HG03565 (cell line): ENCODE measurements around the gene KRT35.

Experiments used
- ATAC-seq: cut with Tn5 transposase; IDR thresholded peaks from one replicate; pipeline ENCODE4 v1.9.1; 2021; ENCODE audit warnings: mild to moderate bottlenecking, moderate library complexity; ENCODE audit not compliant: unreplicated experiment

KRT35 gene

DNA sequence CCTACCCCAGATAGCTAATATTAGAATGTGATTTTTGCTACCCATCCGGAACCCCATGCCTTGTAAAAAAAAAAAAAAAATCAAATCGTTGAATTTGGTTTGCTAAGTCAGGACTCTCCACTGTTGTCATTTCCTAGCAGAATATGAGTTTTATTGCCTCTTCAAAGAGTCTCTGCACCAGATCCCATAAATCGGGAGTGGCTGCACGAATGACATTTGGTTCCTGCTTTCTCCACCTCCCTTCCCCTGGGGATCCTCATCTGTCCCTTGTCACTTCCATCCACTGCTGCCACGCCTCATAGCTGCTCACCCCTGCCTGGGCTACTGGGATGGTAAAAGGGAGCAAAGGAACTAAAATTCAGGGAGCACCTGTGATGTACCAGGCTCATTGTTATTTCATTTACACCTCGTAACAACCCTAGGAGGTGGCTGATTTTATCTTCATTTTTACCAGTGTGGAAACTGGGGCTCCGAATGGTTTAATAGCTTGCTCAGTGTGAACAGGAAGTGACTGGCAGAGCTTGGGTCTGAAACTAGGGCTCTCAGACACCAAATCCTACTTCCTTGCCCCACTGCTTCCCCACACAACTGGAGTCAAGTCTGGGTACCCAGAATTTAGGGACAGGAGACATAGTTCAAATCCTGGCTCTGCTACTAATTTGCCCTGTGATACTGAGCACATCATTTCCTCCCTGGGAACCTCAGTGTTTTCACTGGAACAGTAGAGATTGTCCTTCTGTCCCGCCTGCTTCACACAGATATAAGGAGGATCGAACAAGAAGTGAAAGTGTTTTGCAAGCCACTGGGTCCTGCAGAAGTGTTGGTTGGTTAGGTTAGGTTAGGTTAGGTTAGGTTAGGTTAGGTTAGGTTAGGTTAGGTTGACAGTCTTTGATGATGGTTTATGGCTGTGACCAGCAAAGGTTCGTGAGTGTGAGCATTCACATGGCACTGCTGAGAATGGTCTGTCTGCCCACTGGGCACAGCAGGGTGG, 9.3 kb upstream of the KRT35 start:
- ATAC-seq = no peak

DNA sequence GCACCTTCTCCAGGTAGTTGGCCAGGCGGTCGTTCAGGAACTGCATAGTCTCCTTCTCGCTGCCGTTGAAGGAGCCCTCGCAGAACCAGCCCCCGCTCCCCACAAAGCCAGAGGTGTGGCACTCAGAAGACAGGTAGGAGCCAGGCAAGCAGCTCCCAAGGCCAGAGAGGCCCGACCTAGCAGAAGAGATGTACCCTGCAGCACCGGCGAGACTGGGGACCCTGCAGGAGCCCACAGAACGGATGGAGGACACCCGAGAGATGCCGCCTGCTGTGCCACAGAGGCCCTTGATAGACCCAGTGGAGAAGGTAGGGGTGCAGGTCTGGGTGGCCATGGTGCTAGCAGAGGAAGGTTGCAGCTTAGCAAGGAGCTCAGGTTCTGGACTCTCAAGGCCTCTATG, 8.6 kb upstream of the KRT35 start, which contains the start of gene KRT36:
Gene KRT36, minus strand, starts transcription at position 380 of the 400 bp plus-strand sequence. Its CDS starts 46 bp downstream, at position 334.
- no peak for ATAC-seq

DNA sequence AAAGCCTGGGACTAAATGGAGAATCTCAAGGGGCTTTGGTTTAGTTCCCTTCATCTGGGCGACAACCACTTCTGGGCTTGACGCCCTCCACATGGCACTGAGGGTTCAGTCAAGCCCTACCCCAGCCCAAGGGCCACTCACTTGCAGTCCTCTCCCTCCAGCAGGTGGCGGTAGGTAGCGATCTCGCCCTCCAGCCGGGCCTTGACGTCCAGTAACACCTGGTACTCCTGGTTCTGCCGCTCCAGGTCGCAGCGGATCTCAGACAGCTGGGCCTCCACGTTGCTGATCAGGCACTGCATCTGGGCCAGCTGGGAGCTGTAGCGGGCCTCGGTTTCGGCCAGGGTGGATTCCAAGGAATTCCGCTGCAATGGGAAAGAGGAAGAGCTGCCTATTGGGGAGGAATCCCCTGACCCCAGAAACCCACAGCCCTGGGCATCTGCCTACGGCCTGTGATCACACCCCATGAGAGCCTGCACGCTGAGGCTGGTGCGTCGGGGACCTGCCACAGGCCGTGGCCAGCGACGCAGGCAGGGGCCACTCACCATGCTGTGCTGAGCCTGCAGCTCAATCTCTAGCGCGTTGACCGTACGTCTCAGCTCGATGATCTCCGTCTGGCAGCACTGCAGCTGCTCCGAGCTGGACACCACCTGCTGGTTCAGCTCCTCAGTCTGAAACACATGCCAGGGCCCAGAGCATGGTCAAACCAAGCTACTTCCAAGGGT, 6.0 kb upstream of the KRT35 start:
- ATAC-seq = no peak

DNA sequence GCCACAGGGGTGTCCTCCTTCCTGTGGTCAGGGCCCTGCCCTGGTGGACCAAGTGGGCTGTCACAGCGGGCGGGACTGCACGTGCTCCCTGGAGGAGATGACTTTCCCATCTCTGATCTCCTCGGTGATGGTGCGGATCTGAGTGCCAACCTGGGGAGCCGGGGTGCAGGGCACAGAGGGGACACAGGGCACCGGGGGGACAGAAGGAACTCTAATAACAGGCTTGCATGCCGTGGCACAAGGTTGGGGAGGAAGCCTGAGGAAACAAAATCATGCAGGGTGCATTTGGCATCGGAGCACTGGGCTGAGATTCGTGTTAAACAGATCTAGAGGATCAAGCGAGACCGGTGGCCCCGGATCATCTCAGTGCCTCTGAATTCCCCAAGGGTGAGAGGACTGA, 5.4 kb upstream of the KRT35 start:
- no peak for ATAC-seq

DNA sequence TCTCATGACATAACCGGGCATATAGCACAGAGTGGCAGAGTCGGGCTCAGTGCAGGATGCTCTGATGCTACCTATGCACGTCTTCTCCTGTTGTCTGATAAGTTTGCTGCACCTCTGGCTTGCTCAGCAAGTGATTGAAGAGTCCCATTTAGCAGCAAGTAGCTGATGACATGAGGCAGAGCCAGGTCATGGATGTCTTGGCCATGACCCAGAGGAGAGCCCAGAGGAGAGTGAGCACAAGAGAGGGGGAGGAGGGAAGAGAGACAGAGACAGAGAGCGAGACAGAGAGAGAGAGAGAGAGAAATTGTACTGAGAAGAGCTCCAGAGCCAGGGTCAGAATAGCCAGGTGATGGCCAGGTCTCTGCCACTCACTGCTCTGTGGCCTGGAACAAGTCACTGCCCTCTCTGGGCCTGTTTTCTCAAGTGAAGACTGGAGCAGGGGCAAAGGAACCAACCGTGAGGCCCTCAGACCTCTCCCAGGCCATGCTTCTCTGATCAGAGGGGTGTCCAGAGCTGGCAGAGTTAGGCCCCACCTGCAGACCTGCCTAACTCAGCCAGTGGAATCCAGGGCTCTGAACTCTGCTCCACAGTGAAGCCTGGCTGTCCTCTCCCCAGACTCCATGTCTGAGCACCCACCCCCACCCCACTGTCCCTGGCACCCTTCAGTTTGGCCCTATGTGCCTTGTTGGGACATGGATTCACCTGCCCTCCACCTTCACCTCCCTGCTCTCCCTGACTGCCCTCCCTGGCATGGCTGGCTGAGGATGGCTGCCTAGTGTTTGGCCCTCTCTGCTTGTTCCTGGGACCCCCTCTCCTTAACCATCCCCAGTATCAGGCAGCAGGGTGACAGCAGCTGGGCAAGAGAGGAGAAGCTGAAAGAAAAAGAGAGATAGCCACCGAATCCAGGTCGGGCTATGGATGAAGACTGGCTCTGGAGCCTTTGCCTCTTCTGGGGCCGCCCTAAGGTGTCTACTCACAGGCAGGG, 4.3 kb upstream of the KRT35 start:
- ATAC-seq = no peak

DNA sequence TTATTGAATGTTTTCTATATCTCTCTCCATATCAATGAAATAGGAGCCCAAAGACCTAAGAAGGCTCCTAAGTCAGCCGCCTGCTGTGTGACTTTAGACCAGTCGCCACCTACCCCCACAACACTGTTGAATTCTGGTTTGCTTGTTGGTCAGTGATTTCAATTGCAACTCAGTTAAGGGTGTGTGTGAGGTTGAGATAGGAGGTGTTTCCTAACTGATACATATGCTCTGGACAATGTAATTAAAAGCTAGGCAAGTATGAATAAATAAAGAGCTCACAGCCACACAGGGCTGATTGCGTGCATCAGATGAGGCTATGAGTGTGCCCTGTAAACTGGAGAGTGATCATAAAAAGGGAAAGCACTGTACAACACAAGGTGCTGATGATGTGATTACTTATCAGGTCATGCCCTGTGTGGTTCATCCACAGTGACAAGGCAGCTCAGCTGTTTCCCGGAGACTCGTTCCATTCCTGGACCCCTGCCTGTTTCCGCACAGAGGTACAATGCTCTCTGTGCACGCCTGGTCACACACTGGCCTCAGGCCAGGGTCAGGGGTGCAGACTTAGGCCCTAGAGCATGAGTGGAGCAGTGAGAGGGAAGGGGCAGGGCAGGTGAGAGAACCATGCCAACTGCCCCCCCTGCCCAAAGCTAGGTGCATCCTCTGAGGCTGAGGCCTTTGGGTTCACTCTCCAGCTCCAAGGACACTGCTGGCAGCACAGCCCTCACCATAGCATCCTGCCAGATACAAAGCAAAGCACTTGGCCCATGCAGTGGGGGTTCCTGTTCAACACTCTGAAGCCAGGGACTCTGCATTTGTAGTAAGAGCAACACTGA, 3.3 kb upstream of the KRT35 start:
- ATAC-seq = no peak

DNA sequence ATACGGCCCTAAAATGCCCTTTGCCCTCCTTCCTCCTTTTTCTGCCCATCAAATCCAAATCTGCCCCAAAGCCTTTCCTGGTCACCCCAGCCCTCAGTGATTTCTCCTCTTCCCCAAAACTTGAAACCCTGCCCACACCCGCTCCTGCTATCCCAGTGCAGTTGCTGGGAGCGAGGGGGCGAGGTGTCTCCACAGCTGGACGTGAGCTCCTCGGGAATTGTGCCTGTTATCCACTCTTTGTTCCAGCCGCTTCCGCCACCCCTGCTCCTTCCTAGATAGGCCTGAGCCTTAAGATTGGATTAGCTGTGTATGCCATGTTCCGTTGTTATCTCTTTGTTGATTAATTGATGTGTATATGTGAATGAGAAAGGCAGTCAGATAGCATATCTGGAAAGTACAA, 2.6 kb upstream of the KRT35 start:
- no peak for ATAC-seq

DNA sequence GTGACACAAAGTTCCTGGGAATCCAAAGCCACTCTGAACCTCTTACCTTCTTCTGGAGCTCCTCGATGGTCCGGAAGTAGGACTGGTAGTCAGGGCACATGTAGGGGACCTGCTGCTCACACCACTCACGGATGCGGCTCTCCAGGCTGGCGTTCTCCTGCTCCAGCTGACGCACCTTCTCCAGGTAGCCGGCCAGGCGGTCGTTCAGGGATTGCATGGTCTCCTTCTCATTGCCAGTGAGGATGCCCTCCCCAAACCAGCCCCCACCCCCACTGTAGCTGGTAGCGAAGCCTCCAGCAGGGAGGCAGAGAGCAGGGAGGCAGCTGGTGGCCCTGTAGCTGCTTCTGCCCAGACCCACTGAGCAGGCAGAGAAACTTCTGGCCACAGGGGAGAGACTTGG, 370 bp downstream of the KRT35 start:
- ATAC-seq = no peak

DNA sequence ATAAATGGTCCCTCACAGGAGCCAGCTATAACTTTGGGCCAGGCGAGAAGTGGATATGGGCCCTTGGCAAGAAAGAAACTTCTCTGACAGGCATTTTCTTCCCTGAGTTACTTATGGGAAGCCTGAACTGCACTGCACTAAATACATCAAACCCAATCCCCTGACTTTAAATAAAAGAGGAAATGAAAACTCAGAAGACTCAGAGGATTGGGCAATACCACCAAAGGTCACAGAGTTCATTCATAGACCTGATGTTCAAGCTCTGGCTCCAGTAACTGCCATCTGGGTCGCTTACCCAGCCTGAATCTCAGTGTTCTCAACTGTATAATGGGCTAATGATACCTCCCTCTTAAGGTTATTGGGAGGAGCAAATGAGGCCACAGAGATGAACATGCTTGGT, 815 bp downstream of the KRT35 start:
- ATAC-seq = no peak

DNA sequence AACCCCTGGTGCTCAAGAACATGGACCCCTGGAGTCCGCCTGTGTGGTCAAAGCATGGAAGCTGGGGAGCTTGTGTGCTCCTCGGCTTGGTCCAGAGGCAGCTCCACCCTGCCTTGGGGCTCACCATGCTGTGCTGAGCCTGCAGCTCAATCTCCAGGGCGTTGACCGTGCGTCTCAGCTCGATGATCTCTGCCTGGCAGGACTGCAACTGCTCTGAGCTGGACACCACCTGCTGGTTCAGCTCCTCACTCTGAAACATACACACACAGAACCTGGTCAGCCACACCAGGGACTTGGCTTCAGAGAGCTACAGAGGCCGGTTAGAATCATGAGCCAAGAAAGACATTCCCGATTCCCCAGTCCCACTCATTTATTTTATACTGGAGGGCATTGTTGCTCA, 2.7 kb downstream of the KRT35 start:
- ATAC-seq = no peak

DNA sequence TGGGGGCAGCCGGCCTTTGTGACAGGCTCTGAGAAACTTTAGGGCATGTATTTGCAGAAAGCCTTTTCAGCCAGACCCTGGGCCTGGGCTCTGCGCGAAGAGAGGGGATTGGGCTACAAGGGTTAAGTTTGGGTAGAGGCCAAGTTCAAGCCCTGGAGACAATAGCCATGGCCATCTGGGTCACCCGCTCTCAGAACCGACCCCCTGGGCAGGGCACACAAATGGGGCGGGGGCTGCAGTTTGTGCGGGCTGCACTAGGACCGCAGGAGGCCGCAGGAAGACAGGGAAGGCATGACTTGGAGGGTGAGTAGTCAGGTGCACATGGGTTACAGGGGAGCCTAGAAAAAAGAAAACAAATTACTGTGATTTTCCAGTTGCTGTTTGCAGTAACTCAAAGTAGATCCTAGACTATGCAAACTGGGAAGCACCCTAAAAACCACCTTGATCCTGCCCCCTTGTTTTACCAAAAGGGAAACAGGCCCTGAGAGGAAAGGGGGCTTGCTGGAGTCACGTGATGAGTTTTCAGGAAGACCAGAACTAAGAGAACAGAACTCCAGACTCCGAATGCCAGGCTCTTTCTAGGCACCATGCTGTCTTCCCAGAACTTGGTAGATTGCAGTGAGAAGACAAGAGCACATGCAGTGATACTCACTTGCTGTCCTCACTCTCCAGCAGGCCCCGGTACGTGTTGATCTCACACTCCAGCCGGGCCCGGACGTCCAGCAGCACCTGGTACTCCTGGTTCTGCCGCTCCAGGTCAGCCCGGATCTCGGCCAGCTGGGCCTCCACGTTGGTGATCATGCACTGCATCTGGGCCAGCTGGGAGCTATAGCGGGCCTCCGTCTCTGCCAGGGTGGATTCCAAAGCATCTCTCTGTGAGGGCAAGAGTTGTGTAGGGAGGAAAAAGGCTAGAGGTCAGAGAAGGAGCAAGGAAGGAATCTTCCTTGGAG, 3.8 kb downstream of the KRT35 start:
- no peak for ATAC-seq

DNA sequence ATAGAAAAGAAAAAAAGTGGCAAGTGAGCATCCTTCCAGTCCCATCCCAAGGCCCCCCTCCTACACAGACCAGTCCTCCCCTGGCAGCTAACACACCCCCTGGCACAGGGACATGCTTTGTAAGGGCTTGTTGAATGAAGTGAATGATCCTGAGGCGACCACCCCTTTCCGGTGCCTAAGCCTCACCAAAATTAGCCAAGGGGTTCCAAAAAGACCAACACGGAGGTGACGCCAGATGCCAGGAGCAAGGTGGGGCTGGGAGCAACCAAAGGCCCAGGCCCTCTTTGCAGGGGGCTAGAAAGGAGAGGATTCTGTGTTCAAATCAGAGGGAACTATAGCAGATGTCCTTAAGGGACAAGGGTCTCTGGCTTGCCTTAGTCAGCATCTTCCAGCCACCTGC, 5.5 kb downstream of the KRT35 start:
- no peak for ATAC-seq

DNA sequence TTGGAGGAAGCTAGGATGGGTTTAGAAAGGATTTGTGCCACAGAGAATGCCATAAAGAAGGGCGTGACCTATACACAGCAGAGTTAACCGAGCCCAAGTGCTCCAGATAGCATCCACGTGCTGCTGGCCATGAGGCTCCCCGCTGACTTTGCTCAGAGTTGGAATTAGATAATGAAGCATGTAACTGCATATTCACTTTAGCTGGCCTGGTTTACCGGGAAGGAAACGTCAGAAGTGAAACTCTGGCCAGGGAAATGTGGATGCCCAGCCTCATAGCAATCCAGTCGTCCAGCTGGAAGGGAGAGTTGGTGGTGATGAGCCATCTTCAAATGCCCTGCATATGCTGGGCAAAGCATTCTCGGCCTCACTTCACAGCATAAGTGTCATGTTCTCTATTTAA, 6.1 kb downstream of the KRT35 start:
- no peak for ATAC-seq

DNA sequence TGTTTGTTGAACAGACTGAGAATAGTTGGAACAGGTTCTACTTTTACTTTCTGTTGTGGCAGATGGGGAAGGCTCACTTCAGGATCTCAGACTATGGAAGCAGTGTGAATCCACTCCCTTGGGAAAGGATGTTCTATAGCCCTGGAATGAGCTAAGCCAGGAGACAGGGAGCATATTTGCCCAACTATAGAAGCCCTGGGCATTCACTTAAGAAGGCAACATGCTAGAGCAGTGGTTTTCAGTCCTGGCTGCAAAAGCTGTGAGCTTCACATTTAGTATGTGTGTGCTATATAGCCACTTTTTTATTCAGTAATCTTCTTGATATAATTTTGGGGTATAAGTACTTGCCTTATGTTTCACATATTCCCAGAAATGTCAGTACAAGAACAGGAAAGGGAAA, 12.6 kb downstream of the KRT35 start:
- ATAC-seq = no peak

DNA sequence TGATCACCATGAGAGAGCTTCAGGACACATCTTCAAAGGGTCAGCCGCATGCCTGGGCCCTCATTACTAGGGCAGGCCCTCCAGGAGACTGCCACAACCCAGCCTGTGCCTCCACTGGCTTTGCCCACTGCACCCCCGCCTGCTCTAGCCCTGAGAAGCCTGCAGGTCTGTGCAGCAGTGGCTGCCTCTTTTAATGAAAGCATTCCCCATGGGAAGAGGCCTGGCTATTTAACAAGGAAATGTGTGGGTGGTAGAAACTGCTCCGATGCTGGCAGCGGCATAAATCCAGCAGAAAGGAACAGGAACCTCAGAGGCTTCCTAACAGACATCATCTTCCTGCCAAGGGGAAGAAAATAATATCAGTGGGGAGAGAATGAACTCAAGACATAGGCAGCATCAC, 13.4 kb downstream of the KRT35 start:
- ATAC-seq = no peak

DNA sequence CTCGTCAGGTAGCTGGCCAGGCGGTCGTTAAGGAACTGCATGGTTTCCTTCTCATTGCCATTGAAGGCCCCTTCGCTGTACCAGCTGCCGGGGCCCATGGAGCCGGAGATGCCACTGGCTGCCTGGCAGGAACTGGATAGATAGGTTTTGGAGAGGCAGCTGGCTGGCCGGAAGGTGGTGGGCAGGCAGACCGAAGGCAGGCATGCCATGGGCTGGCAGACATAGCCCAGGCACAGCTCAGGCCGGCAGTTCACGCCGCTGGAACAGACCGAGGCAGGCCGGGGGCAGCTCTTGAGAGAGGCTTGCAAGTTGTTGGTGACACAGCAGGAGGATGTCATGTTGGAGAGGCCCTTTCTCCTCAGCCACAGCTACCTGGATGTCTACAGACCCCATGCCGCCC, 14.0 kb downstream of the KRT35 start, which contains the start of gene KRT32:
Gene KRT32, minus strand, starts transcription at position 399 of the 400 bp plus-strand sequence. Its CDS starts 61 bp downstream, at position 338.
- no peak for ATAC-seq

DNA sequence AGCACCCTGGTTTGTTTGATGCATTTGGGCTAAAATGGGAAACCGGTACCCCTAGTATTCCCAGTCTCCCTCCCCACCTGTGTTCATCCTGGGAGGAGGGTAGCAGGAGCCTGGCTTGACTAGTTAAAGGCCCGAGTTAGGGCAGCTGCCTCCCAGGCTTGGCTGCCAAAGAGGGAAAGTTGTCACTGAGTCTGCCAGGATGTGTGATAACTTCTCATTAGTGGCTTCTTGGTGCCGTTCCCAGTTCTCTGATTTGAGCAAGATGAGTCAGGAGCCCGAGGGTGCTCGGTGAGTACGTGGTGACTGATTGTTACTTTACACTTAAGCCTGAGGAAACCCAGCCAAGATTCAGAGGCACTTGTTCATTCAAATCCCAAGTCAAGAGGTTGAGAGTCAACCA, 16.3 kb downstream of the KRT35 start:
- ATAC-seq = no peak

DNA sequence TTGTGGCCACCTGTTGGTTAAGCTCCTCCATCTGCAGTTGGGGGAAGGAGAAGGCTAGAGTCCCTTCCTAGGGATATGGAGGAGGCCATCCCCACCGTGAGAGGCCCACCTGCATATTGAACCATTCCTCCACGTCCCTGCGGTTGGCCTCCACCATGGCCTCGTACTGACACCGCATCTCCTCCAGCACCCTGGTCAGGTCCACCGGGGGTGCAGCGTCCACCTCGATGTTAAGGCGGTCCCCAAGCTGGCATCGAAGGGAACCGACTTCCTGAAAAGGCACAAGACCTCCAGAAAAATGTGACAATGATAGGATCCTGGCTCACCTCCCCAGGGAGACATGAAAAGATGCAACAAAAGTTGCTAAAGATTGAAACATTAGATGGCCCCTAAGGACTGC, 16.8 kb downstream of the KRT35 start:
- no peak for ATAC-seq

DNA sequence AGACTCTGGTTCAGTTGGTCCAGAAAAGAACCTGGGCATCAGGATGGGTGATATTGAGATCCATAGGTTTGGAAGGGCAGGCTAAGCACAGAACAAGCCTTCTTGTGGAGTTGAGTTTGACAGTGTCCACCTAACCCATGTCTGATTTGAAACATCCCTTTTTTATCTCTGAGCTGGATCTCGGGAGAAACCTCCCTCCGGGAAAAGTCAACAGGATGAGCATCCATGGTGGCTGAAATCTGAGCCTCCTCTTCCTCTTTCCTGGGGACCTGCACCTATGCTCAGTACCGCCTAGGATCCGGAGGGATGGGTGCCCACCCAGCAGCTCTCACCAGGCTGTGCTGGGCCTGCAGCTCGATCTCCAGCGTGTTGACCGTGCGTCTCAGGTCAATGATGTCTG, 17.2 kb downstream of the KRT35 start:
- ATAC-seq = no peak
